Sigmoid colon (tissue), 3 donors: ENCODE results near the gene GALNT10.
A peak's percentile ranks its signal among the peaks of the same experiment; 100 is the strongest.

Source experiments
- CTCF ChIP-seq, 4 experiments: fragments of 450-650 bp in 3 of 4; fragments of 200-600 bp in 1 of 4; IDR thresholded peaks; one replicate each; pipeline ENCODE4 v1.5.1; 2016 to 2019; ENCODE audit warnings: antibody characterized with exemption in 4 of 4, mild to moderate bottlenecking in 3 of 4, moderate library complexity in 2 of 4
- POLR2A ChIP-seq, 2 donors: fragments of 450-650 bp; IDR thresholded peaks; one replicate each; pipeline ENCODE4 v1.6.1; 2016; ENCODE audit warnings: antibody characterized with exemption in 2 of 2, mild to moderate bottlenecking in 2 of 2, moderate library complexity in 2 of 2

GRCh38 chr5:154179846-154180710, 10.5 kb upstream of the GALNT10 start:
- TF ChIP-seq CTCF (IDR thresholded peaks at IDR 0.05), result peak in 3 of 4 experiments; percentile 73 to 83 (median 76)
- no peak for TF ChIP-seq POLR2A (IDR thresholded peaks at IDR 0.05)
